Measurements from ENCODE around the gene ABCD2. TPM values are rescaled to one million over a fixed set of nuclear protein-coding genes. Genes with fewer than 3 reads are reported as not detected.

The ABCD2 gene
- total RNA-seq, 1 donor from 2014 or later, result 0.09 TPM

- DNase-seq (ENCODE audit: low read depth) (no peak), FAIRE-seq (no peak)
- Histone ChIP-seq H3K79me2 (ENCODE audit: insufficient read depth, low read length) (no peaks in the 10 kb centered on the region), H3K27ac (ENCODE audit: low read depth, low read length) (no peak overlapping the region), H3K4me2 (ENCODE audit: low read length) (no peak overlapping the region), H3K4me1 (ENCODE audit: insufficient read depth, low read length) (no peaks in the 10 kb centered on the region), H4K20me1 (ENCODE audit: insufficient read depth, low read length) (no peaks in the 10 kb centered on the region), H3K9me3 (ENCODE audit: insufficient read depth, low read depth, low read length) (no peaks in the 10 kb centered on the region), H2AFZ (ENCODE audit: low read depth, low read length) (no peak overlapping the region), H3K36me3 (ENCODE audit: insufficient read depth, low read length) (no peaks in the 10 kb centered on the region), H3K27me3 (ENCODE audit: insufficient read depth, low read length) (no peaks in the 10 kb centered on the region), H3K4me3 (ENCODE audit: insufficient read depth, low read depth, low read length) (no peak overlapping the region), H3K9ac (ENCODE audit: low read length) (no peak overlapping the region)
- H3K4me3 Mint-ChIP-seq (ENCODE audit: unreplicated experiment), result no peak overlapping the region
- H3K27me3 Mint-ChIP-seq (ENCODE audit: low read depth, unreplicated experiment), result no peaks in the 10 kb centered on the region
- no peak for TF ChIP-seq EZH2 (IDR thresholded peaks at IDR 0.05; ENCODE audit: insufficient read depth, low read length)
- TF ChIP-seq, protein P1, sequence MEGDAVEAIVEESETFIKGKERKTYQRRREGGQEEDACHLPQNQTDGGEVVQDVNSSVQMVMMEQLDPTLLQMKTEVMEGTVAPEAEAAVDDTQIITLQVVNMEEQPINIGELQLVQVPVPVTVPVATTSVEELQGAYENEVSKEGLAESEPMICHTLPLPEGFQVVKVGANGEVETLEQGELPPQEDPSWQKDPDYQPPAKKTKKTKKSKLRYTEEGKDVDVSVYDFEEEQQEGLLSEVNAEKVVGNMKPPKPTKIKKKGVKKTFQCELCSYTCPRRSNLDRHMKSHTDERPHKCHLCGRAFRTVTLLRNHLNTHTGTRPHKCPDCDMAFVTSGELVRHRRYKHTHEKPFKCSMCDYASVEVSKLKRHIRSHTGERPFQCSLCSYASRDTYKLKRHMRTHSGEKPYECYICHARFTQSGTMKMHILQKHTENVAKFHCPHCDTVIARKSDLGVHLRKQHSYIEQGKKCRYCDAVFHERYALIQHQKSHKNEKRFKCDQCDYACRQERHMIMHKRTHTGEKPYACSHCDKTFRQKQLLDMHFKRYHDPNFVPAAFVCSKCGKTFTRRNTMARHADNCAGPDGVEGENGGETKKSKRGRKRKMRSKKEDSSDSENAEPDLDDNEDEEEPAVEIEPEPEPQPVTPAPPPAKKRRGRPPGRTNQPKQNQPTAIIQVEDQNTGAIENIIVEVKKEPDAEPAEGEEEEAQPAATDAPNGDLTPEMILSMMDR (IDR thresholded peaks at IDR 0.05; ENCODE audit: insufficient read depth, low read depth, low read length), result no peak
- no peak overlapping the region for H3K27ac Mint-ChIP-seq (ENCODE audit: unreplicated experiment)
- no peaks in the 10 kb centered on the region for H3K36me3 Mint-ChIP-seq (ENCODE audit: low read depth, unreplicated experiment)
- H3K4me1 Mint-ChIP-seq (ENCODE audit: low read depth, unreplicated experiment), result peaks cover 2% of the 10 kb centered on the region
- H3K9me3 Mint-ChIP-seq (ENCODE audit: unreplicated experiment), result no peaks in the 10 kb centered on the region
Measured at GRCh38 chr12:39592295-39592694, 27.3 kb downstream of the ABCD2 start.

DNA sequence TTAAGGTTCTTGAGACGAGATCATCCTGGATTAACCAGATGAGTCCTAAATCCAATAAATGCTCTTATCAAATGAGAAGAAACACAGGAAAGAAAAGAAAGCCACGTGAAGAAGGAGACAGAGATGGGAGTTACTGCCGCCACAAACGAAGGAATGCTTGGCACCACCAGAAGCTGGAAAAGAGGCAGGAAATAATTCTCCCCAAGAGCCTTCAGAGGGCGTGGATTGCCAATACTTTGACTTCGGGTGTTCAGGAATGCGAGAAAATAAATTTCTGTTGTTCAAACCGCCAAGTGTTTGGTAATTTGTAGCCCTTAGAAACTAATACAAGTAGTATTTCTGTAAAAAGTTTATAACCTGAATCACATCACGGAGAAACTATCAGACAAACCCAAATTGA, 31.3 kb downstream of the ABCD2 start:
- Mint-ChIP-seq H3K4me3 (ENCODE audit: unreplicated experiment) (no peak overlapping the region), H3K36me3 (ENCODE audit: low read depth, unreplicated experiment) (no peaks in the 10 kb centered on the region), H3K9me3 (ENCODE audit: unreplicated experiment) (no peaks in the 10 kb centered on the region), H3K4me1 (ENCODE audit: low read depth, unreplicated experiment) (no peaks in the 10 kb centered on the region), H3K27me3 (ENCODE audit: low read depth, unreplicated experiment) (no peaks in the 10 kb centered on the region), H3K27ac (ENCODE audit: unreplicated experiment) (no peak overlapping the region)
- Histone ChIP-seq H3K27ac (ENCODE audit: low read depth, low read length) (no peak overlapping the region), H3K36me3 (ENCODE audit: insufficient read depth, low read length) (no peaks in the 10 kb centered on the region), H2AFZ (ENCODE audit: low read depth, low read length) (no peak overlapping the region), H3K4me3 (ENCODE audit: insufficient read depth, low read depth, low read length) (no peak overlapping the region), H3K79me2 (ENCODE audit: insufficient read depth, low read length) (no peaks in the 10 kb centered on the region), H3K9me3 (ENCODE audit: insufficient read depth, low read depth, low read length) (no peaks in the 10 kb centered on the region), H3K4me2 (ENCODE audit: low read length) (no peak overlapping the region), H3K9ac (ENCODE audit: low read length) (no peak overlapping the region), H3K27me3 (ENCODE audit: insufficient read depth, low read length) (no peaks in the 10 kb centered on the region), H4K20me1 (ENCODE audit: insufficient read depth, low read length) (no peaks in the 10 kb centered on the region), H3K4me1 (ENCODE audit: insufficient read depth, low read length) (no peaks in the 10 kb centered on the region)
- DNase-seq (ENCODE audit: low read depth), result no peak
- no peak for TF ChIP-seq EZH2 (IDR thresholded peaks at IDR 0.05; ENCODE audit: insufficient read depth, low read length)
- TF ChIP-seq, protein P1 (IDR thresholded peaks at IDR 0.05; ENCODE audit: insufficient read depth, low read depth, low read length), result no peak
- no peak for FAIRE-seq

DNA sequence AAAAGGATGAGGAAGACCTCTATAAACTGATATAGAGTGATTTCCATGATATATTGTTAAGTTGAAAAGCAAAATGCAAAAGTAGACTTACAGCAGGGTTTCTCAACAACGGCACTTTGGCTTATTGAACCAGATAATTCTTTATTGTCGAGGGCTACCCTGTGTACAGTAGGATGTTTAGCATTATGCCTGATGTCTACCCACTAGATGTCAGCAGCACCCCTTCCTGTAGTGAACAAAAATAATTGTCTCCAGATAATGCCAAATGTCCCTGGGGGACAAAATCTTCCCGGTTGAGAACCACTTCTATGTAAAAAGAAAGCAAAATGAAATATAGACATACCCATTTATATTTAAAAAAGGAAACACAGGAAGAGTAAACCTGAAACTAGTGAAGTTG, 32.4 kb downstream of the ABCD2 start:
- no peaks in the 10 kb centered on the region for H4K20me1 ChIP-seq (ENCODE audit: insufficient read depth, low read length)
- H3K4me1 ChIP-seq (ENCODE audit: insufficient read depth, low read length), result no peaks in the 10 kb centered on the region
- DNase-seq (ENCODE audit: low read depth), result no peak
- no peaks in the 10 kb centered on the region for H3K9me3 Mint-ChIP-seq (ENCODE audit: unreplicated experiment)
- no peaks in the 10 kb centered on the region for H3K4me1 Mint-ChIP-seq (ENCODE audit: low read depth, unreplicated experiment)
- no peaks in the 10 kb centered on the region for H3K79me2 ChIP-seq (ENCODE audit: insufficient read depth, low read length)
- no peak overlapping the region for H3K9ac ChIP-seq (ENCODE audit: low read length)
- FAIRE-seq, result no peak
- no peak overlapping the region for H3K27ac Mint-ChIP-seq (ENCODE audit: unreplicated experiment)
- H3K36me3 ChIP-seq (ENCODE audit: insufficient read depth, low read length), result no peaks in the 10 kb centered on the region
- no peak overlapping the region for H3K4me3 Mint-ChIP-seq (ENCODE audit: unreplicated experiment)
- no peak overlapping the region for H3K4me2 ChIP-seq (ENCODE audit: low read length)
- H2AFZ ChIP-seq (ENCODE audit: low read depth, low read length), result no peak overlapping the region
- H3K27ac ChIP-seq (ENCODE audit: low read depth, low read length), result no peak overlapping the region
- TF ChIP-seq EZH2 (IDR thresholded peaks at IDR 0.05; ENCODE audit: insufficient read depth, low read length), result no peak
- TF ChIP-seq, protein P1 (IDR thresholded peaks at IDR 0.05; ENCODE audit: insufficient read depth, low read depth, low read length), result peak; percentile 20
- H3K27me3 ChIP-seq (ENCODE audit: insufficient read depth, low read length), result no peaks in the 10 kb centered on the region
- no peaks in the 10 kb centered on the region for H3K36me3 Mint-ChIP-seq (ENCODE audit: low read depth, unreplicated experiment)
- no peaks in the 10 kb centered on the region for H3K27me3 Mint-ChIP-seq (ENCODE audit: low read depth, unreplicated experiment)
- no peak overlapping the region for H3K4me3 ChIP-seq (ENCODE audit: insufficient read depth, low read depth, low read length)
- H3K9me3 ChIP-seq (ENCODE audit: insufficient read depth, low read depth, low read length), result no peaks in the 10 kb centered on the region

Measured in astrocyte (in vitro differentiated cells and primary cell).